GOT3 (cell line): ENCODE data around the gene ATG10.

Source experiments
- DNase-seq: peaks from one replicate; lab custom pipeline; 2025; ENCODE audit warnings: mixed read lengths; lab: John Stamatoyannopoulos, UW

Gene ATG10

DNA sequence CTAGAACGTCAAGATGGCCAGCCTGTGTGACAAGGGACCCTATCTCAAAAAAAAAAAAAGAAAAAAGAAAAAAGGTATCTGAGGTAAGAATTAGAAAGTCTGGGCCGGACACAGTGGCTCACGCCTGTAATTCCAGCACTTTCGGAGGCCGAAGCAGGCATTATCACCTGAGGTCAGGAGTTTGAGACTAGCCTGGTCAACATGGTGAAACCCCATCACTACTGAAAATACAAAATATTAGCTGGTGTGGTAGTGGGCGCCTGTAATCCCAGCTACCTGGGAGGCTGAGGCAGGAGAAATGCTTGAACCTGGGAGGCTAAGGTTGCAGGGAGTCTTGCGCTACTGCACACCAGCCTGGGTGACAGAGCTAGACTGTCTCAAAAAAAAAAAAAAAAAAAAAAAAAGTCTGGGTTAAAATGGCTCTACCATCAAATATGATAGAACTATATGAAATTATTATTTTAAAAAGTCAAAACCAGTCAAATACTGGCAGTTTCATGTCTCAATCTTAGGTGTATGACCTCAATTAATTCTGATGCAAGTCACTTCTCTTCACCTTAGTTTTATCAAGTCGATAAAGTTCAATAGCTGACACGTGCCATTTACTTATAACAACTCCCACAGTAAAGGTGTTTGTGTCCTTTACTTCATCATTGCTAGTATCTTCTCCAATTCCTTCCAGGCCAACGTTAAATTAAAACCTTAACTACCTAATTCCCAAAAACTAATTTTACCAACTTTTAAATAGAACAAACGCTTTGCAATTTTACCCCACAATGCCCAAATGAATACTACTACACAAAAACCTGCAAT lies 305.2 kb downstream of the ATG10 start:
- no peak for DNase-seq

GRCh38 chr5:82277613-82277986 lies 305.8 kb downstream of the ATG10 start:
- DNase-seq, result no peak

DNA sequence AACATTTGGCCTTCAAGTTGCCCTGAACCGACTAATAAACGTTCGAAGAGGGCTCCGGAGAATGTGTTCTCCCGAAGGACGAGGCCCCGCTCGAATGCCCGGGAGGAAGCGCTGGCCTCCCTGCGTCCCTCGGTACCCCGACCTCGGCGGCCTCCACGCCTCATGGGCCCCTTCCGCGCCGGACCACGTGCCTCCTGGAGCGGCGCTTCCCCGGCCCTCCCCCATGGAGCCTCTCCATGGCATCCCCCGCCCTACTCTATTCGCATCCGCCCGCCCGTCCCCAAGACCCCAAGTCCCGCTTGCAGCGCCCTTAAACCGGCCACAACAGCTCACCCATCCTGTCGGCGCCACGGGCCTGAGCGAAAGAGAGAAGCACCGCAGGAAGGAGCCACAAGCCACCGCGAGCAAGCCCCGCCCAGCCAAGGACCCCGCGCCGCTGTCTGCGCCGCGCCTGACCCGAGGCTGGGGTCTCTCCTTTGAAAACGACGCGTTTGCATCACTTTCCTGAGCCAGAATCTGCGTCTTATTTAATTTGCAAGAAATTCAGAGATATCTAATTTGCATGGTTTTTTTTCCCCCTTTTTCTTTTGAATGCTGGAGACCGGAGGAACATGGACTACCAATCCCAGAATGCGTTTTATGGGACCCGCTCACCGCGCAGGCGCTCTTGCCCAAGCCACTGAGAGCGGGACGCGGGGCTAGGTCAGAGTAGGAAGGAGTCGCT lies 306.3 kb downstream of the ATG10 start, which contains the start of gene RPS23:
Gene RPS23, minus strand, starts transcription at position 368 of the 724 bp plus-strand sequence. Its CDS starts 31 bp downstream, at position 337.
- DNase-seq, result peak; percentile 88

DNA sequence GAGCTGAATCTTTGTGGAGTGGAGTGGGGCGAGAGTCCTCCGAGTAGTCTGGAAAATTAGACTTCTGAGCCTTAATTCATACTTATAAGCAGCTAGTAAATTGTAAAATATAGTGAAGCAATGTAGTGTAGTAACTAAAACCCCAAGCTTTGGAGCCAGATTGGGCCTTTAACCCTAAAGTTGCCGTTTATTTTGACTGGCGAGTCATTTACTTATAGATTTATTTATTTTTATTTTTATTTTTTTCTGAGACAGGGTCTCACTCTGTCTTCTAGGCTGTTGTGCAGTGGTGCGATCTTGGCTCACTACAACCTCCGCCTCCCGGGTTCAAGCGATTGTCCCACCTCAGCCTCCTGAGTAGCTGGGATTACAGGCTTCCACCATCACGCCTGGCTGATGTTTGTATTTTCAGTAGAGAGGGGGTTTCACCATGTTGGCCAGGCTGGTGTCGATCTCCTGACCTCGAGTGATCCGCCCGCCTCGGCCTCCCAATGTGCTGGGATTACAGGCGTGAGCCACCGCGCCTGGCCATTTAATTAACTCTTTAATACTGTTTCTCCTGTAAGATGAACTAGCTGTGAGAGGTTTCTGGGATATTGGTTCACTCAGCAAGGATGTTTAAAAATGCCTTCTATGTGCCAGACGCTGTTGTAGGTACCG lies 307.0 kb downstream of the ATG10 start:
- DNase-seq, result no peak

DNA sequence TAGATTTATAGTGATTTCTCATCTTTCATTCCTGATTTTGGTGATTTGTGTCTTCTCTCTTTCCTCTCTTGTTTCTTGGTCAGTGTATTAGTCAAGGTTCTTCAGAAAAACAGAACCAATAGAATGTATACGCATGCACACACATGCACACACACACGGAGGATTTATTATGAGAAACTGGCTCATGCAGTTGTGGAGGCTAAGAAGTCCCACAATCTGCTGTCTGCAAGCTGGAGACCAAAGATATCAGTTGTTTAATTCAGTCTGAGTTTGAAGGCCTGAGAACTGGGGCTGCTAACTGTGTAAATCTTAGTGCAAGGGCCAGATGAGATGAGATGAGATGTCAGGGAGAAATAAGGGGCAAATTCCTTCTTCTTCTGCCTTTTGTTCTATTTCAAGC lies 312.1 kb downstream of the ATG10 start:
- no peak for DNase-seq

DNA sequence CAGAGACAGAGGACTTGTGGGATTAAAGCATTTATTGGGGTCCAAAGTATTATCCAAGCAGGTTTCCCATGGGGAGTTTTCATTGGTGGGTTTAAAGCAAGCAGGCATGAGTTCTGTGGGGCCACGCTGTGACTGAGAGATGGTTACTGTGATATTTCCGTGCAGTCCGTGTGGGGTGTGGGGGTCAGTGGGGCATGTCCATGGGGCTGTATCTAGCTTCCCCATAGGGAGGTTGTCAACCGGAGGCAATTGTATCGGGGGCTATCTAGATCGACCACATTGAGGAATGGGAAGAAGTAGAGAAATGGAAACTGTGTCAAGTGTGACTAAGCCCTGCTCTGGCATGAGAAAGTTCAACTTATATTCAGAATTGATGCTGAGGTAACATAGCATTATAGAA lies 313.4 kb downstream of the ATG10 start:
- DNase-seq, result no peak

GRCh38 chr5:82287625-82288024 lies 315.8 kb downstream of the ATG10 start:
- no peak for DNase-seq

DNA sequence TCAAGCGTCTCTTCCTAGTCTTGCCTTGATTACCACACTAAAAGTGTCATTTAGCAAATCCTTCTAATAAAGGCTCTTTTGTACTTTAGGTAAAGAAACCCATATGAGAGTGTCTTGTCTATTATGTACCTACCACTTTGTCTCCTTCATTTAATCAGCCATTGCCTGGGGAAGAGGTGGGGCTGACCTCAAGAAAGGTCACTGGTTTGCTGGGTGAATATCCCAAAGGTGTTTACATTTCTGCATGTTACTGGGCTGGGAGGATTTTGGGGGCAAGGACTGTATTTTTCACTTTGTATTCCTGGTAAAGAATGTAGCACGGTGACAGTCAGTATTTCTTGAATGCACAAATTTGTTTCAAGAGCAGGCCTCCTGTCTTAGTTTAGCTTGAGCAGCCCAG lies 318.2 kb downstream of the ATG10 start:
- DNase-seq, result no peak

GRCh38 chr5:82290908-82291307 lies 319.1 kb downstream of the ATG10 start:
- no peak for DNase-seq

DNA sequence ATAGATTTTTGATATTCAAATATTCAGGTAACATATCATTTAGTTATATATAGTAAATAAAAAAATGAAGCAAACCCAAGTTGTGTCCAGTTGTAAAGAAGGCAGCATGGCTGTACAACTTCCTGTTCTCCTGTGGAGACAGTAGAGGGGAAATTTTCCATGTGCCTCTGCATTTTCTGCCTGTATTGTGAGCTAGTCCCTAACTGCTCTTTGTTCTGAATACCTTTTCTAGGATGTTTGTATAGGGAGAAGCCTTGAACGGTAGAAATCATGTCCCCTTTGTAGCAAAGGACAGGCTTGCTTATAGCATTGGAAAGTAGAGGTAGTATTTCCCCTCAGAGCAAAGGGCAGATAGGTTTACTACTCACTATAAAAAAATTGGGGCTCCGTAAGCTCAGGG lies 319.6 kb downstream of the ATG10 start:
- DNase-seq, result no peak

GRCh38 chr5:82295144-82295543 lies 323.3 kb downstream of the ATG10 start:
- no peak for DNase-seq

DNA sequence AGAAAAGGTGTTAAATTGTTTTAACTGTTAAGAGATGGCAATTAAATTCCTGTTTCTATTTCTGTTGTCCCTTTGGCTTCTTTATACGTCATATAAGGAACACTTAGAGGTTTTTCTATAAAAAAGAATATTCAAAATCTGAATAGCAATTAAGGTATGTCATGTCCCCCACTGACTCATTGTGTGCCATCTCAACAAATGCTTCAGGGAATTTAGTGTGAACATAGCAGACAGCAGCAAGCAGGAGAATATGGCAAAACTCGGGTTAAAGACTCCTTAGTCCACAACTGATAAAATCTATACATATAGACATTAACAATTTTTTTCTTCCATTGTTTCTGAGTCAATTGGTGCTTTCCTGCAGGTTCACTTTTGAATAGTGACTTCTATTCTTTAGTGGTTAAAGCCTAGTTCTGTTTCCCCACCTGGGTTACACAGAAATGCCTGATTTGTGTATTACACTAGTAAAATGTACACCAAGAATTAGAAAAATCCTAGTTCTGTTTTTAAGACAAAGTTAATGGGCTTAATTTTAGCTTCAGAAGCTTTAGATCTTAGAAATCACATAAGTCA lies 324.2 kb downstream of the ATG10 start:
- DNase-seq, result no peak

DNA sequence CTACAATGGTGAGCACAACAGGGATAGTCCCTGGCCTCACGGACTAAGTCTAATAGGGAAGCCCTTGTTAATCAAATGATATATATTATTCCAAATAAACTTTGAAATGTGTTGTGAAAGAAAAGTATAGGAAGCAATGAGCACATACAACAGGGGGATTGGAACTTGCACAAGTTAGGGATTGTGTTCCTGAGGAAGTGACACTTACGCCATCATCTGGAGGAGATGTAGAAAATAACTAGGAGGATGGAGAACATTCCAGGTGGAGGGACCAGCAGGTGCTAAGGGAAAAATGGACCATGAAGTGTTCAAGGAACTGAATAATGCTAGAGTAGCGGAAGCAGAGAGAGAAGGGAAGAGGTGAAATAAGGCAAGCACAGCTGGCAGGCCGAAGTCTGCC lies 325.1 kb downstream of the ATG10 start:
- no peak for DNase-seq

- no peak for DNase-seq
Observed at GRCh38 chr5:82297711-82298110, 325.9 kb downstream of the ATG10 start.

- DNase-seq, result no peak
Observed at GRCh38 chr5:82298668-82299067, 326.8 kb downstream of the ATG10 start.

- no peak for DNase-seq
Observed at GRCh38 chr5:82301190-82301589, 329.4 kb downstream of the ATG10 start.
